Measurements from ENCODE around the gene CHFR.
"Not testable (repeated sequence)": the region's sequence is repeated elsewhere in the genome, so short reads cannot be mapped to it uniquely, and the experiment has no call there.

The CHFR gene

GRCh38 chr12:132847363-132848356, 39.7 kb downstream of the CHFR start:
- no peak for DNase-seq (ENCODE audit: low read depth in 1 of 2, low spot score in 1 of 2)
- TF ChIP-seq JUND (IDR thresholded peaks at IDR 0.05; ENCODE audit: low read depth) = no peak
- in situ Hi-C loops (cut with HindIII; ENCODE audit: low pct_unique_long_range_greater_than_20kb, low sequenced_read_pairs) = no loop called here

- in situ Hi-C loops (cut with HindIII; ENCODE audit: low pct_unique_long_range_greater_than_20kb, low sequenced_read_pairs); DNase-seq (ENCODE audit: low read depth in 1 of 2, low spot score in 1 of 2): not testable (repeated sequence)
Measured at GRCh38 chr12:132844681-132845080, 42.7 kb downstream of the CHFR start.

DNA sequence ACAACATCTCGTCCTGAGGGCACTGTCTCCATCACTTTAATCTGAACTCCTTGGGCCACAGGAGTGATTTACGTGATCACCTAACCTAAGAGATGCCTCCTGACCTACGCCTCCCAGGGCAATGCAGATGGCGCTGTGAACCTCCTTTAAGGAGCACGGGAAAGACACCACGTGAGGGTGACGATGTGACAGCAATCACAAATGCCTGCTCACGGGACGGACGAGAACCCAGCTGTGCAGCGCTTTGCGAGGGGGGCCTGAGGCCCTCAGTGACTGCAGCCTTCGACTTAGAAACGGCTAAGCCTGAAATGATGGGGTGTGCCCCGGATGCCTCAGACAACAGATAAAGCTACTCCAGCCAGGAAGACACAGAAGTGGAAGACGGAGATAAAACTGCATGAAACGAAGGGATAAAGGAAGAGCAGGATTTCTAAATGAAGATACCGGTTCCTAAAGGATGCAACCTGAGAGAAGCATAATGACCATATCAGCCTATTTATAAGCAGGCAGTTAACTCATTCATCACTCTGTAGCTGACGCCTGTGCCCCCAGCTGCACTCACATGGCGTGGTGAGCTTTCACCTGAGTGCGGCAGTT, 44.9 kb downstream of the CHFR start:
- no peak for DNase-seq (ENCODE audit: low read depth in 1 of 2, low spot score in 1 of 2)
- TF ChIP-seq JUND (IDR thresholded peaks at IDR 0.05; ENCODE audit: low read depth) = no peak
- in situ Hi-C loops (cut with HindIII; ENCODE audit: low pct_unique_long_range_greater_than_20kb, low sequenced_read_pairs) = no loop called here

GRCh38 chr12:132841151-132841550, 46.3 kb downstream of the CHFR start:
- no peak for DNase-seq (ENCODE audit: low read depth in 1 of 2, low spot score in 1 of 2)
- in situ Hi-C loops (cut with HindIII; ENCODE audit: low pct_unique_long_range_greater_than_20kb, low sequenced_read_pairs) = no loop called here
- TF ChIP-seq JUND (IDR thresholded peaks at IDR 0.05; ENCODE audit: low read depth) = no peak

- in situ Hi-C loops (cut with HindIII; ENCODE audit: low pct_unique_long_range_greater_than_20kb, low sequenced_read_pairs) = no loop called here
- DNase-seq (ENCODE audit: low read depth in 1 of 2, low spot score in 1 of 2) = no peak
- no peak for TF ChIP-seq JUND (IDR thresholded peaks at IDR 0.05; ENCODE audit: low read depth)
Measured at GRCh38 chr12:132840536-132840935, 46.9 kb downstream of the CHFR start.

DNA sequence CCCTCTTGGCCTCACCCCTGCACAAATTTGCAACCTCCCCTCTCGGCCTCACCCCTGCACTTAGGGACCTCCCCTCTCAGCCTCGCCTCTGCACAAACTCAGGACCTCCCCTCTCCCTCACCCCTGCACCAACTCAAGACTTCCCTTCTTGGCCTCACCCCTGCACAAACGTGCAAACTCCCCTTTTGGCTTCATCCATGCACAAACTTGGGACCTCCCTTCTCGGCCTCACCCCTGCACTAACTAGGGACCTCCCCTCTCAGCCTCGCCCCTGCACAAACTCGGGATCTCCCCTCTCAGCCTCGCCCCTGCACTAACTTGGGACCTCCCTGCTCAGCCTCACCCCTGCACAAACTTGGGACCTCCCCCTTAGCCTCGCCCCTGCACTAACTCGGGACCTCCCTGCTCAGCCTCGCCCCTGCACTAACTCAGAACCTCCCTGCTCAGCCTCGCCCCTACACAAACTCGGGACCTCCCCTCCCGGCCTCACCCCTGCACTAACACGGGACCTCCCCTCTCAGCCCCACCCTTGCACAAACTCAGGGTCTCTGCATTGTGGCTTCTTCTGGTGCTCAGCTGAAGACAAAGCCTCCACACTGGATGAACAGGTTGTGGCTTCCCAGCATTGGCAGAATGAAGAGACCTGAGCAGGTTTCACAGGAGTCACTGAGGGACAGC, 47.7 kb downstream of the CHFR start:
- peak in 1 of 2 experiments; percentile 44 for DNase-seq (ENCODE audit: low read depth in 1 of 2, low spot score in 1 of 2)
- in situ Hi-C loops (cut with HindIII; ENCODE audit: low pct_unique_long_range_greater_than_20kb, low sequenced_read_pairs) = no loop called here
- no peak for TF ChIP-seq JUND (IDR thresholded peaks at IDR 0.05; ENCODE audit: low read depth)

DNA sequence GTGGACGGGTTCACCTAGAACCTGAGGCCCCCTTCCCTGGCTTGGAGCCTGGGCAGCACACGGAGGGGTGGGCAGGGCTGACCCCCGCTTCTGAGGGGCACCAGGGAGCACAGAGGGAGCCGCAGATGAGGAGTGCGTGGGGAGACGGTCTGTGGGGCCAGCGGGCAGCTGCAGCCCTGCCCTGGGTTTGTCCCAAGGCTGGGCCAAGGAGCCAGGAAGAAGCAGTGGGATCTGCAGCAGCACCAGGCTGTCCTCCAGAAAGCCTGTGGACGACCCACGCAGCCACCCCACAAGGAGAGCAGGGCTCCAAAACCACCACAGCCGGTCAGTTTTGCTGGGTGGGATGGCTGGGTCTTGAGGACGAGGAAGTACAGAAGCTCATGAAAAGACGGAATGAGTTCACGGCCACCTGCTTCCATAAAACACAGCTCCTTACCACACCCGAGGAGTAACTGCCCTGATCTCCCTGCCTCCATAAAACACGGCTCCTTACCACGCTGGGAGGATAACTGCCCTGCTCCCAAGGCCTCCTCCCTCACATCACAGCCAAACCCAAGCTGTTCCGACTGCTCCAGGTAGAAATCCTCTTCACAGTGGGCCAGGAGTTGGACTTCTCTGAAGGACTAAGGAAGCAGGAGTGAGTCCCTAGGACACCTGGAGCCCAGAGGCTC, 48.9 kb downstream of the CHFR start:
- in situ Hi-C loops (cut with HindIII; ENCODE audit: low pct_unique_long_range_greater_than_20kb, low sequenced_read_pairs) = no loop called here
- TF ChIP-seq JUND (IDR thresholded peaks at IDR 0.05; ENCODE audit: low read depth) = no peak
- no peak for DNase-seq (ENCODE audit: low read depth in 1 of 2, low spot score in 1 of 2)

- in situ Hi-C loops (cut with HindIII; ENCODE audit: low pct_unique_long_range_greater_than_20kb, low sequenced_read_pairs) = no loop called here
- TF ChIP-seq JUND (IDR thresholded peaks at IDR 0.05; ENCODE audit: low read depth) = no peak
- no peak for DNase-seq (ENCODE audit: low read depth in 1 of 2, low spot score in 1 of 2)
Measured at GRCh38 chr12:132837693-132838409, 49.6 kb downstream of the CHFR start.

GRCh38 chr12:132836795-132837331, 50.5 kb downstream of the CHFR start:
- in situ Hi-C loops (cut with HindIII; ENCODE audit: low pct_unique_long_range_greater_than_20kb, low sequenced_read_pairs) = no loop called here
- no peak for TF ChIP-seq JUND (IDR thresholded peaks at IDR 0.05; ENCODE audit: low read depth)
- DNase-seq (ENCODE audit: low read depth in 1 of 2, low spot score in 1 of 2) = no peak

- in situ Hi-C loops (cut with HindIII; ENCODE audit: low pct_unique_long_range_greater_than_20kb, low sequenced_read_pairs); DNase-seq (ENCODE audit: low read depth in 1 of 2, low spot score in 1 of 2): not testable (repeated sequence)
Measured at GRCh38 chr12:132836230-132836629, 51.2 kb downstream of the CHFR start.

DNA sequence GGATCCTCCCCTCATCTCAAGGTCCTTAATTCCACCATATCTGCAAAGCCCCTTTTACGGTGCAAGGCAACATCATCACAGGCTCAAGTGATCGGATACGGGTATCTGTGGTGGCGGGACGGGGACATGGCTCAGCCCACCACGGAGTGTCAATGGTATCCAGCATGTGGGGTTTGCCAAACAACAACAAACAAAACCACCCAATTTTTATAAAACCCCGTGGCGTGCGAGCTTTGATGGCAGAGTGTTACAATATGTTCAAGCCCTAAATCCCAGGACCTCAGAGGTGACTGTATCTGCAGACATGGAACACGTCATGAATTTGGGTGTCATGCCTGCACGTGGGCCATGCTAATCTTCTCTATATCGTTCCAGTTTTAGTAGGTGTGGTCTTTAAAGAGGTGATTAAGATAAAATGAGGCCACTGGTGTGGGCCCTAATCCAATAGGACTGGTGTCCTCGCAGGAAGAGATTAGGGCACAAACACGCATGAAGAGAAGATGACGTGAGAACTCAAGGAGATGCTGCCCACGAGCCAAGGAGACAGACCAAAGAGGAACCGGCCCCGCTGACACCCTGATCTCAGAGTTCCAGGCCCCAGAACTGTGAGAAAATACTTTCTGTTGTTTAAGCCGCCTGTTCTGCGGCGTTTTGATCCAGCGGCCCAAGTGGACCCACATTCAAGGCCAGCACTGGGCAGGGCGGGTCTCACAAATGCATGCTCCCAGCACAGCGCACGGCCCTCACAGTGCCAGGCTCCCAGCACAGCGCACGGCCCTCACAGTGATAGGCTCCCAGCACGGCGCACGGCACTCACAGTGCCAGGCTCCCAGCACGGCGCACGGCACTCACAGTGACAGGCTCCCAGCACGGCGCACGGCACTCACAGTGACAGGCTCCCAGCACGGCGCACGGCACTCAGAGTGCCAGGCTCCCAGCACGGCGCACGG, 52.1 kb downstream of the CHFR start:
- no peak for DNase-seq (ENCODE audit: low read depth in 1 of 2, low spot score in 1 of 2)
- TF ChIP-seq JUND (IDR thresholded peaks at IDR 0.05; ENCODE audit: low read depth) = no peak
- in situ Hi-C loops (cut with HindIII; ENCODE audit: low pct_unique_long_range_greater_than_20kb, low sequenced_read_pairs) = no loop called here

Measured in T47D (cell line).